ENCODE results near the gene CTSC.

GRCh38 chr11:88330826-88331428 lies 6.6 kb downstream of the CTSC start:
- TF ChIP-seq CTCF (IDR thresholded peaks at IDR 0.05; ENCODE audit: low read depth, low read length) (no peak), EZH2phosphoT487 (IDR thresholded peaks at IDR 0.05; ENCODE audit: low read depth) (no peak)

Data from OCI-LY3 (cell line).